SK-N-SH (cell line): Measurements from ENCODE around the gene CACNA1F. TPM values are rescaled to one million over a fixed set of nuclear protein-coding genes. Genes with fewer than 3 reads are reported as not detected.

Source experiments
- CTCF ChIA-PET: fragments of 300-600, 350-600 bp; formaldehyde crosslinking; extraction: SDS; loops from one replicate; lab custom pipeline; 2021; lab: Yijun Ruan, JAX
- POLR2A ChIA-PET: fragments of 350-600 bp; sonication (Branson Sonifier 250); formaldehyde crosslinking; extraction: SDS; loops from one replicate; lab custom pipeline; 2020; ENCODE audit warnings: antibody characterized with exemption, inconsistent platforms; lab: Yijun Ruan, JAX
- DNase-seq: peaks from one replicate; pipeline ENCODE4 v3.0.0; 2012
- H2AFZ ChIP-seq: fragments of 200-600 bp; sonication (generic); 2 replicates; pipeline ENCODE4 v1.8.1; 2016; ENCODE audit warnings: antibody characterized with exemption, mild to moderate bottlenecking, low read depth
- H3F3A ChIP-seq: fragments of 200-600 bp; sonication (generic); replicated peaks from 2 replicates; pipeline ENCODE3; 2016; ENCODE audit warnings: antibody characterized with exemption, mild to moderate bottlenecking; ENCODE audit not compliant: insufficient read depth
- H3K27ac ChIP-seq, 2 experiments: fragments of 200-500 bp in 1 of 2; fragments of 200-600 bp in 1 of 2; sonication (Bioruptor generic) in 1 of 2; sonication (generic), shearing (Covaris generic) in 1 of 2; 2 replicates each; pipeline versions ENCODE4 v1.5.1 to v1.6.1; 2014 to 2016; ENCODE audit warnings: low read depth in 2 of 2, inconsistent platforms in 1 of 2, low read length in 1 of 2, mild to moderate bottlenecking in 1 of 2, mixed read lengths in 1 of 2
- H3K27me3 ChIP-seq: fragments of 200-600 bp; sonication (generic), shearing (Covaris generic); 2 replicates; pipeline ENCODE4 v1.6.1; 2016; ENCODE audit warnings: mixed run types; ENCODE audit not compliant: insufficient read depth
- H3K36me3 ChIP-seq, 2 experiments: fragments of 200-500 bp in 1 of 2; fragments of 200-600 bp in 1 of 2; sonication (Bioruptor generic) in 1 of 2; sonication (generic) in 1 of 2; replicated peaks in 1 of 2; 2 replicates each; pipeline versions ENCODE3 to v1.5.1; 2014 to 2016; ENCODE audit warnings: low read length in 1 of 2, mild to moderate bottlenecking in 1 of 2; ENCODE audit not compliant: insufficient read depth in 2 of 2, control insufficient read depth in 1 of 2
- H3K4me1 ChIP-seq, 2 experiments: fragments of 200-500 bp in 1 of 2; fragments of 200-600 bp in 1 of 2; sonication (Bioruptor generic) in 1 of 2; sonication (generic), shearing (Covaris generic) in 1 of 2; 2 replicates each; pipeline versions ENCODE4 v1.5.1 to v1.6.1; 2014 to 2016; ENCODE audit warnings: low read depth in 1 of 2, low read length in 1 of 2, mixed run types in 1 of 2; ENCODE audit not compliant: insufficient read depth in 2 of 2, control insufficient read depth in 1 of 2
- H3K4me2 ChIP-seq: fragments of 200-600 bp; sonication (generic), shearing (Covaris generic); 2 replicates; pipeline ENCODE4 v1.6.1; 2017; ENCODE audit warnings: mixed run types
- H3K4me3 ChIP-seq, 2 experiments: fragments of 200-500 bp in 1 of 2; fragments of 200-600 bp in 1 of 2; sonication (Bioruptor generic) in 1 of 2; sonication (generic), shearing (Covaris generic) in 1 of 2; 2 replicates each; pipeline versions ENCODE4 v1.5.1 to v1.8.1; 2014 to 2016; ENCODE audit warnings: low read depth in 2 of 2, inconsistent platforms in 1 of 2, low read length in 1 of 2, mild to moderate bottlenecking in 1 of 2, mixed read lengths in 1 of 2, moderate library complexity in 1 of 2
- H3K79me2 ChIP-seq: fragments of 200-600 bp; sonication (generic); 2 replicates; pipeline ENCODE4 v1.8.1; 2017; ENCODE audit warnings: mild to moderate bottlenecking; ENCODE audit not compliant: insufficient read depth
- H3K9ac ChIP-seq: fragments of 200-600 bp; sonication (generic); 2 replicates; pipeline ENCODE4 v1.6.1; 2017; ENCODE audit warnings: mixed run types
- H3K9me2 ChIP-seq: fragments of 200-600 bp; sonication (generic); 2 replicates; pipeline ENCODE4 v1.6.1; 2017; ENCODE audit warnings: mixed run types
- H3K9me3 ChIP-seq: fragments of 200-600 bp; sonication (generic); 2 replicates; pipeline ENCODE4 v1.6.1; 2017; ENCODE audit warnings: mixed run types, mild to moderate bottlenecking, moderate library complexity
- H4K20me1 ChIP-seq: fragments of 200-600 bp; sonication (generic); 2 replicates; pipeline ENCODE4 v1.6.1; 2017; ENCODE audit warnings: mild to moderate bottlenecking, mixed run types; ENCODE audit not compliant: insufficient read depth
- IRF3 ChIP-seq: fragments of 150-350 bp; IDR thresholded peaks from 2 replicates; pipeline ENCODE4 v1.6.1; 2016; ENCODE audit warnings: mild to moderate bottlenecking, low read depth, low read length
- MAX ChIP-seq: IDR thresholded peaks from 2 replicates; pipeline ENCODE4 v1.4.0; 2012; ENCODE audit warnings: low read depth
- MEF2A ChIP-seq: IDR thresholded peaks from 2 replicates; pipeline ENCODE4 v1.4.0; 2012; ENCODE audit warnings: low read depth, borderline replicate concordance
- POLR2AphosphoS5 ChIP-seq: IDR thresholded peaks from 2 replicates; pipeline ENCODE4 v1.6.1; 2012; ENCODE audit warnings: low read depth, low read length
- RAD21 ChIP-seq: IDR thresholded peaks from 2 replicates; pipeline ENCODE4 v1.6.1; 2012; ENCODE audit warnings: mild to moderate bottlenecking, low read length
- RCOR1 ChIP-seq: fragments of 150-350 bp; IDR thresholded peaks from 2 replicates; pipeline ENCODE4 v1.6.1; 2017; ENCODE audit warnings: antibody characterized with exemption, low read length
- REST ChIP-seq: IDR thresholded peaks from 2 replicates; pipeline ENCODE4 v1.6.1; 2012; ENCODE audit warnings: mild to moderate bottlenecking, low read depth, low read length, moderate library complexity
- TCF12 ChIP-seq: IDR thresholded peaks from 2 replicates; pipeline ENCODE4 v1.4.0; 2012
- USF1 ChIP-seq: IDR thresholded peaks from 2 replicates; pipeline ENCODE4 v1.4.0; 2012; ENCODE audit warnings: low read depth, borderline replicate concordance
- WGBS: methylation state at CpG from one replicate; pipeline ENCODE4 v1.1.6; 2017; ENCODE audit warnings: low lambda C conversion rate; 5-methylcytosine and 5-hydroxymethylcytosine counted together
- polyA plus RNA-seq, 3 experiments: library from polyadenylated mRNA; depleted of rRNA; stranded (reverse); fragments of >200 nt; gene quantifications; 2 replicates each; pipeline ENCODE4 v1.2.3, GENCODE V29; 2012
- TF ChIP-seq, protein P1 (sequence below): fragments of 150-350 bp; IDR thresholded peaks from 2 replicates; pipeline ENCODE4 v1.6.1; 2017; ENCODE audit warnings: antibody characterized with exemption, low read length, low read depth, borderline replicate concordance

Gene CACNA1F
- polyA plus RNA-seq, 1 of the 3 experiments (the other 2 are of a cell fraction), result not detected

- Histone ChIP-seq H4K20me1 (no peaks in the 10 kb centered on the region), H3K4me3 (no peak overlapping the region), H3K4me1 (no peaks in the 10 kb centered on the region; a peak in 1 of 4 replicates), H3F3A (no peaks in the 10 kb centered on the region), H2AFZ (no peak overlapping the region), H3K79me2 (no peaks in the 10 kb centered on the region), H3K4me2 (no peak overlapping the region), H3K36me3 (no peaks in the 10 kb centered on the region), H3K9ac (no peak overlapping the region), H3K9me2 (no peaks in the 10 kb centered on the region), H3K9me3 (no peaks in the 10 kb centered on the region), H3K27ac (no peak overlapping the region), H3K27me3 (no peaks in the 10 kb centered on the region; the same call in 1 of the 2 replicates)
- ChIA-PET POLR2A (no interaction called here), CTCF (no interaction called here)
- TF ChIP-seq RAD21 (no peak), RCOR1 (no peak)
- DNase-seq, result no peak
- 77% methylated on average over 2 of the region's 2 CpGs for WGBS
Observed at GRCh38 chrX:49244207-49244606, 11.1 kb upstream of the CACNA1F start.

DNA sequence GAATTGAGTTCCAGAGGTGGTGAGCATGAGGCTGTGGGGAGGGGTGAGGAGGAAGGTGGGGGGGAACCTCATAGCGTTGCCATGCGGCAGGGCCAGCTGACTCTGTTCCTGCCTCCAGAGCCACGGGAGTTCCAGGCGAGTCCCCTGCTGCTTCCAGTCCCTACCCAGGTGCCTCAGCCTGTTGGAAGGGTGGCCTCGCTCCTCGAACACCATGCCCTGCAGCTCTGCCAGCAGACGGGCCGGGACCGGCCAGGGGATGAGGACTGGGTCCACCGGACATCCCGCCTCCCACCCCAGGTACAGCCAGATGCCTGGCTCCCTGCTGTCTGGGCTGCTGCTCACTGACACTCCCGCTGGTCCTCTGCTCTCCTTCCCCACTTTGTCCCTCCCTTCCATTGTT lies 10.0 kb upstream of the CACNA1F start:
- Histone ChIP-seq H3K27me3 (no peaks in the 10 kb centered on the region; the same call in 1 of the 2 replicates), H3K36me3 (no peaks in the 10 kb centered on the region), H3K4me2 (no peak overlapping the region), H3K27ac (no peak overlapping the region), H3K4me3 (no peak overlapping the region), H3K9me2 (no peaks in the 10 kb centered on the region), H3K79me2 (no peaks in the 10 kb centered on the region), H2AFZ (no peak overlapping the region), H3K9ac (no peak overlapping the region), H3K4me1 (no peaks in the 10 kb centered on the region), H4K20me1 (no peaks in the 10 kb centered on the region), H3K9me3 (no peaks in the 10 kb centered on the region), H3F3A (no peaks in the 10 kb centered on the region)
- POLR2A ChIA-PET, result no interaction called here
- TF ChIP-seq IRF3 (no peak), RAD21 (no peak), MAX (no peak)
- TF ChIP-seq, protein P1, sequence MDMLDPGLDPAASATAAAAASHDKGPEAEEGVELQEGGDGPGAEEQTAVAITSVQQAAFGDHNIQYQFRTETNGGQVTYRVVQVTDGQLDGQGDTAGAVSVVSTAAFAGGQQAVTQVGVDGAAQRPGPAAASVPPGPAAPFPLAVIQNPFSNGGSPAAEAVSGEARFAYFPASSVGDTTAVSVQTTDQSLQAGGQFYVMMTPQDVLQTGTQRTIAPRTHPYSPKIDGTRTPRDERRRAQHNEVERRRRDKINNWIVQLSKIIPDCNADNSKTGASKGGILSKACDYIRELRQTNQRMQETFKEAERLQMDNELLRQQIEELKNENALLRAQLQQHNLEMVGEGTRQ, result no peak
- 65% methylated on average over 4 of the region's 12 CpGs for WGBS
- DNase-seq, result no peak
- CTCF ChIA-PET, result no interaction called here

DNA sequence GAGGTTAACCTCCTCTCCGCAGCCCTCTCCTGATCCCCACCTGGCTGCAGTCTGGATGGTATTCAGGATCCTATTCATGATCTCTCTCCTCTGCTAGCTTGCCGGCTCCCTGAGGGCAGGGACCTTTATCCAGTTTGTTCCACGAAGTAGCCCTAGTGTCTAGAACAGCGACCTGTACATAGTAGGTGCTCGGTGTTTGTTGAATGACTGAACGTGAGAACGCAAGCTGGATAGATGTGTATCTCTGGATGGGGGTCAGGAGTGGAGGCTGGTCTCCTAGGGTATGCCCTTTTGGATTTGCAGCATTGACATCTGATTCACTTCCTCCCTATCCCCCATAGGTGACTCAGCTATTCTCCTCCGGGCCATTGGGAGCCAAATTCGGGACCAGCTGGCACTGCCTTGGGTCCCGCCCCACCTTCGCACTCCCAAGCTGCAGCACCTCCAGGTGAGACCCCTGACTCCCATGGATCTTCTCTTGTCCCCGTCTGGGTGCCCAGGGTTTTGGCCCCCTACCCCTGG lies 9.5 kb upstream of the CACNA1F start:
- Histone ChIP-seq H3K9ac (no peak overlapping the region), H3K9me2 (no peaks in the 10 kb centered on the region), H3K4me1 (no peaks in the 10 kb centered on the region), H2AFZ (no peak overlapping the region), H3K4me3 (no peak overlapping the region), H3K36me3 (no peaks in the 10 kb centered on the region), H3K27ac (no peak overlapping the region), H3K27me3 (no peaks in the 10 kb centered on the region; the same call in 1 of the 2 replicates), H3K9me3 (no peaks in the 10 kb centered on the region), H3K79me2 (no peaks in the 10 kb centered on the region), H4K20me1 (no peaks in the 10 kb centered on the region), H3K4me2 (no peak overlapping the region), H3F3A (no peaks in the 10 kb centered on the region)
- CTCF ChIA-PET, result interaction anchor here (1.1 kb wide), 1 partner anchor 79 kb away, joined by 3 read pairs; no protein-coding TSS in a partner anchor
- POLR2A ChIA-PET, result no interaction called here
- DNase-seq, result no peak
- WGBS, result 70% methylated on average over 12 of the region's 12 CpGs
- TF ChIP-seq POLR2AphosphoS5 (no peak), MEF2A (no peak), TCF12 (no peak), REST (no peak), USF1 (no peak), IRF3 (no peak)
